NCI-H524 treated with DMSO at 0.1 percent for 48 hours (cell line): ENCODE measurements around the gene CDX2.

ENCODE experiments used
- DNase-seq: peaks from one replicate; lab custom pipeline; 2025; lab: John Stamatoyannopoulos, UW

The CDX2 gene

GRCh38 chr13:27978301-27978968 lies 9.3 kb upstream of the CDX2 start:
- no peak for DNase-seq

- DNase-seq, result no peak
Observed at GRCh38 chr13:27977476-27978300, 8.6 kb upstream of the CDX2 start.

GRCh38 chr13:27976362-27977091 lies 7.4 kb upstream of the CDX2 start:
- no peak for DNase-seq

GRCh38 chr13:27975564-27976361 lies 6.6 kb upstream of the CDX2 start:
- DNase-seq, result no peak

GRCh38 chr13:27973961-27974662 lies 5.0 kb upstream of the CDX2 start:
- DNase-seq, result no peak

GRCh38 chr13:27973291-27973690 lies 4.2 kb upstream of the CDX2 start:
- DNase-seq, result no peak

- no peak for DNase-seq
Observed at GRCh38 chr13:27972478-27972820, 3.3 kb upstream of the CDX2 start.

GRCh38 chr13:27971776-27972477 lies 2.8 kb upstream of the CDX2 start:
- DNase-seq, result no peak

GRCh38 chr13:27971236-27971645 lies 2.1 kb upstream of the CDX2 start:
- no peak for DNase-seq

- DNase-seq, result no peak
Observed at GRCh38 chr13:27970382-27971235, 1.5 kb upstream of the CDX2 start.

- DNase-seq, result no peak
Observed at GRCh38 chr13:27969866-27970229, 733 bp upstream of the CDX2 start.

GRCh38 chr13:27968316-27969081 lies 616 bp downstream of the CDX2 start:
- DNase-seq, result no peak

GRCh38 chr13:27967736-27968315 lies 1.3 kb downstream of the CDX2 start:
- no peak for DNase-seq

GRCh38 chr13:27967203-27967735 lies 1.8 kb downstream of the CDX2 start:
- DNase-seq, result no peak

GRCh38 chr13:27966641-27967202 lies 2.4 kb downstream of the CDX2 start:
- no peak for DNase-seq

GRCh38 chr13:27965740-27966640 lies 3.1 kb downstream of the CDX2 start:
- DNase-seq, result no peak

- no peak for DNase-seq
Observed at GRCh38 chr13:27965343-27965739, 3.8 kb downstream of the CDX2 start.
